Keratinocyte (primary cell): Measurements from ENCODE around the gene ATXN7L2.

ENCODE experiments used
- CTCF ChIP-seq, 3 experiments: IDR thresholded peaks in 1 of 3; conservative IDR thresholded peaks in 1 of 3; optimal IDR thresholded peaks in 1 of 3; 2 replicates in 2 of 3; 3 replicates in 1 of 3; pipeline versions ENCODE3 to v1.5.1; 2011; ENCODE audit warnings: low read length in 3 of 3, mild to moderate bottlenecking in 3 of 3, moderate library complexity in 2 of 3, control low read depth in 1 of 3, inconsistent platforms in 1 of 3; ENCODE audit not compliant: insufficient read depth in 2 of 3; ENCODE audit errors: extremely low read depth in 1 of 3
- EZH2 ChIP-seq: IDR thresholded peaks from one replicate; pipeline ENCODE4 v1.6.1; 2012; ENCODE audit warnings: inconsistent platforms, mild to moderate bottlenecking, low read length, moderate library complexity

DNA sequence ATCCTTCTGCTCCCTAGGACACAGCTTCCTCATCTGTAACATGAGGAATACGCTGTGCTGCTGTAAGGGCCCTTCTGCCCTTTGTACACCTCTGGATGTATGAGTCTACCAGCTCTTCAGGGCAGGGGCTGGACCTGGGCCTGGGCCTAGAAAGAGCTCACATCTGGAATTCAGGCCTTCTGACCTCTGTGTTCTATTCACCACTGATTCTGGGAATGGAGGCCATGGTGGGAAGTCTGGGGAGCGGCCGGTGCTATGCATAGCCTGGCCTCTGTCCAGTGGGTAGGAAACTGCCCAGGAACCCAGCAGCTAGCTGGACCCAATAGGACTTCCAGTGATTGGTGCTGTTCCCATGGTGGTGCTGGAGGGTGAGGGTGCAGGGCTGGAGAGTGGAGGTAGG lies 45.0 kb downstream of the ATXN7L2 start:
- TF ChIP-seq CTCF (optimal IDR thresholded peaks at IDR 0.05 in 1 of 3, IDR thresholded peaks at IDR 0.05 in 1 of 3, conservative IDR thresholded peaks at IDR 0.05 in 1 of 3; ENCODE audit: extremely low read depth in 1 of 3, insufficient read depth in 2 of 3, low read length in 3 of 3) (no peak), EZH2 (no peak)
